Measurements from ENCODE around the gene ANKRD31. TPM values are rescaled to one million over a fixed set of nuclear protein-coding genes. Genes with fewer than 3 reads are reported as not detected.

The ANKRD31 gene
- polyA plus RNA-seq, 1 donor, result 0.21 TPM

GRCh38 chr5:75052192-75053053 is 184.3 kb downstream of the ANKRD31 start, which contains the start of gene GCNT4:
Gene GCNT4, minus strand, starts transcription at chr5:75052558. Its CDS starts 22,521 bp downstream, at chr5:75030037.
- H3K4me1 ChIP-seq (ENCODE audit: control insufficient read depth, insufficient read depth, low read length), result peaks cover 40% of the 10 kb centered on the region
- H3K27ac ChIP-seq (ENCODE audit: low read length), result peak within 1 kb of the TSS; percentile 88
- peak within 1 kb of the TSS; percentile 74 for H3K4me3 ChIP-seq (ENCODE audit: low read length)
- H3K27me3 ChIP-seq (ENCODE audit: control insufficient read depth, insufficient read depth, low read length), result no peaks in the 10 kb centered on the region
- DNase-seq, result peak in 1 of 2 donors; percentile 72
- WGBS (ENCODE audit: insufficient coverage, low lambda C conversion rate), result no CpG with 5 or more reads among the region's 74 CpGs
- peaks cover 5% of the 10 kb centered on the region for H3K36me3 ChIP-seq (ENCODE audit: control insufficient read depth, insufficient read depth, low read length)
- H3K9me3 ChIP-seq (ENCODE audit: control insufficient read depth, low read depth, low read length), result no peaks in the 10 kb centered on the region

GRCh38 chr5:75051217-75051751 is 185.4 kb downstream of the ANKRD31 start:
- Histone ChIP-seq H3K27me3 (ENCODE audit: control insufficient read depth, insufficient read depth, low read length) (no peaks in the 10 kb centered on the region), H3K9me3 (ENCODE audit: control insufficient read depth, low read depth, low read length) (no peaks in the 10 kb centered on the region), H3K4me1 (ENCODE audit: control insufficient read depth, insufficient read depth, low read length) (peaks cover 49% of the 10 kb centered on the region), H3K36me3 (ENCODE audit: control insufficient read depth, insufficient read depth, low read length) (peaks cover 10% of the 10 kb centered on the region), H3K27ac (ENCODE audit: low read length) (peak overlapping the region; percentile 88), H3K4me3 (ENCODE audit: low read length) (peak overlapping the region; percentile 74)
- WGBS (ENCODE audit: insufficient coverage, low lambda C conversion rate), result no CpG with 5 or more reads among the region's 7 CpGs
- peak; percentile 70 to 86 for DNase-seq

- Histone ChIP-seq H3K27me3 (ENCODE audit: control insufficient read depth, insufficient read depth, low read length) (no peaks in the 10 kb centered on the region), H3K36me3 (ENCODE audit: control insufficient read depth, insufficient read depth, low read length) (peaks cover 18% of the 10 kb centered on the region), H3K27ac (ENCODE audit: low read length) (peak overlapping the region; percentile 88), H3K9me3 (ENCODE audit: control insufficient read depth, low read depth, low read length) (no peaks in the 10 kb centered on the region), H3K4me1 (ENCODE audit: control insufficient read depth, insufficient read depth, low read length) (peaks cover 51% of the 10 kb centered on the region), H3K4me3 (ENCODE audit: low read length) (peak overlapping the region; percentile 74)
- no CpG with 5 or more reads among the region's 11 CpGs for WGBS (ENCODE audit: insufficient coverage, low lambda C conversion rate)
- no peak for DNase-seq
Measured at GRCh38 chr5:75050415-75050814, 186.3 kb downstream of the ANKRD31 start.

- no peaks in the 10 kb centered on the region for H3K9me3 ChIP-seq (ENCODE audit: control insufficient read depth, low read depth, low read length)
- DNase-seq, result peak; percentile 61 to 68
- H3K4me1 ChIP-seq (ENCODE audit: control insufficient read depth, insufficient read depth, low read length), result peaks cover 48% of the 10 kb centered on the region
- no peaks in the 10 kb centered on the region for H3K27me3 ChIP-seq (ENCODE audit: control insufficient read depth, insufficient read depth, low read length)
- peak overlapping the region; percentile 0 for H3K4me3 ChIP-seq (ENCODE audit: low read length)
- no CpG with 5 or more reads among the region's 11 CpGs for WGBS (ENCODE audit: insufficient coverage, low lambda C conversion rate)
- peaks cover 22% of the 10 kb centered on the region for H3K36me3 ChIP-seq (ENCODE audit: control insufficient read depth, insufficient read depth, low read length)
- no peak overlapping the region for H3K27ac ChIP-seq (ENCODE audit: low read length)
Measured at GRCh38 chr5:75049456-75050351, 187.0 kb downstream of the ANKRD31 start.

- Histone ChIP-seq H3K9me3 (ENCODE audit: control insufficient read depth, low read depth, low read length) (no peaks in the 10 kb centered on the region), H3K4me1 (ENCODE audit: control insufficient read depth, insufficient read depth, low read length) (peaks cover 42% of the 10 kb centered on the region), H3K27ac (ENCODE audit: low read length) (no peak overlapping the region), H3K36me3 (ENCODE audit: control insufficient read depth, insufficient read depth, low read length) (peaks cover 32% of the 10 kb centered on the region), H3K27me3 (ENCODE audit: control insufficient read depth, insufficient read depth, low read length) (no peaks in the 10 kb centered on the region), H3K4me3 (ENCODE audit: low read length) (no peak overlapping the region)
- no peak for DNase-seq
- 100% methylated on average over 1 of the region's 7 CpGs for WGBS (ENCODE audit: insufficient coverage, low lambda C conversion rate)
Measured at GRCh38 chr5:75048457-75048953, 188.2 kb downstream of the ANKRD31 start.

- Histone ChIP-seq H3K27me3 (ENCODE audit: control insufficient read depth, insufficient read depth, low read length) (no peaks in the 10 kb centered on the region), H3K36me3 (ENCODE audit: control insufficient read depth, insufficient read depth, low read length) (peaks cover 37% of the 10 kb centered on the region), H3K27ac (ENCODE audit: low read length) (no peak overlapping the region), H3K9me3 (ENCODE audit: control insufficient read depth, low read depth, low read length) (no peaks in the 10 kb centered on the region), H3K4me3 (ENCODE audit: low read length) (no peak overlapping the region), H3K4me1 (ENCODE audit: control insufficient read depth, insufficient read depth, low read length) (peaks cover 42% of the 10 kb centered on the region)
- DNase-seq, result no peak
Measured at GRCh38 chr5:75047356-75047755, 189.3 kb downstream of the ANKRD31 start.

- Histone ChIP-seq H3K4me1 (ENCODE audit: control insufficient read depth, insufficient read depth, low read length) (peaks cover 42% of the 10 kb centered on the region), H3K9me3 (ENCODE audit: control insufficient read depth, low read depth, low read length) (no peaks in the 10 kb centered on the region), H3K36me3 (ENCODE audit: control insufficient read depth, insufficient read depth, low read length) (peaks cover 38% of the 10 kb centered on the region), H3K4me3 (ENCODE audit: low read length) (no peak overlapping the region), H3K27me3 (ENCODE audit: control insufficient read depth, insufficient read depth, low read length) (no peaks in the 10 kb centered on the region), H3K27ac (ENCODE audit: low read length) (no peak overlapping the region)
- no peak for DNase-seq
- 71% methylated on average over 1 of the region's 10 CpGs for WGBS (ENCODE audit: insufficient coverage, low lambda C conversion rate)
Measured at GRCh38 chr5:75046366-75047142, 190.1 kb downstream of the ANKRD31 start.

GRCh38 chr5:75045071-75045470 is 191.6 kb downstream of the ANKRD31 start:
- 100% methylated on average over 2 of the region's 2 CpGs for WGBS (ENCODE audit: insufficient coverage, low lambda C conversion rate)
- H3K36me3 ChIP-seq (ENCODE audit: control insufficient read depth, insufficient read depth, low read length), result peaks cover 38% of the 10 kb centered on the region
- no peaks in the 10 kb centered on the region for H3K27me3 ChIP-seq (ENCODE audit: control insufficient read depth, insufficient read depth, low read length)
- DNase-seq, result no peak
- H3K9me3 ChIP-seq (ENCODE audit: control insufficient read depth, low read depth, low read length), result no peaks in the 10 kb centered on the region
- no peak overlapping the region for H3K4me3 ChIP-seq (ENCODE audit: low read length)
- peaks cover 28% of the 10 kb centered on the region for H3K4me1 ChIP-seq (ENCODE audit: control insufficient read depth, insufficient read depth, low read length)
- no peak overlapping the region for H3K27ac ChIP-seq (ENCODE audit: low read length)

GRCh38 chr5:75044406-75044805 is 192.3 kb downstream of the ANKRD31 start:
- Histone ChIP-seq H3K27ac (ENCODE audit: low read length) (no peak overlapping the region), H3K4me1 (ENCODE audit: control insufficient read depth, insufficient read depth, low read length) (peaks cover 21% of the 10 kb centered on the region), H3K9me3 (ENCODE audit: control insufficient read depth, low read depth, low read length) (no peaks in the 10 kb centered on the region), H3K36me3 (ENCODE audit: control insufficient read depth, insufficient read depth, low read length) (peaks cover 34% of the 10 kb centered on the region), H3K4me3 (ENCODE audit: low read length) (no peak overlapping the region), H3K27me3 (ENCODE audit: control insufficient read depth, insufficient read depth, low read length) (no peaks in the 10 kb centered on the region)
- DNase-seq, result no peak
- WGBS (ENCODE audit: insufficient coverage, low lambda C conversion rate), result no CpG with 5 or more reads among the region's 7 CpGs
